Calu3 (cell line): Measurements from ENCODE around the gene SNAP91. TPM values are rescaled to one million over a fixed set of nuclear protein-coding genes. Genes with fewer than 3 reads are reported as not detected.
"Not testable (repeated sequence)": the region's sequence is repeated elsewhere in the genome, so short reads cannot be mapped to it uniquely, and the experiment has no call there.

ENCODE experiments used
- Bru-seq: library from RNA; stranded (reverse); fragments of 400-500 nt; gene quantifications from one replicate; lab custom pipeline; 2021; lab: Mats Ljungman, UMichigan
- BruChase-seq, 2 experiments: library from RNA; stranded (reverse); fragments of 400-500 nt; gene quantifications; one replicate each; lab custom pipeline; 2021; lab: Mats Ljungman, UMichigan
- BruUV-seq: library from RNA; stranded (reverse); fragments of 400-500 nt; replicated peaks from 2 replicates; lab custom pipeline; 2021; lab: Mats Ljungman, UMichigan
- CTCF ChIA-PET: fragments of 300-600 bp; sonication (Branson Sonifier 250); formaldehyde crosslinking; loops from one replicate; lab custom pipeline; 2022; ENCODE audit warnings: antibody characterized with exemption; lab: Charles Lee
- DNase-seq: peaks from one replicate; pipeline ENCODE4 v3.0.0; 2022
- H3K27ac Mint-ChIP-seq: one replicate; pipeline ENCODE4 v1.8.0; 2022; ENCODE audit warnings: mixed read lengths; ENCODE audit not compliant: unreplicated experiment
- H3K27me3 Mint-ChIP-seq: one replicate; pipeline ENCODE4 v1.8.0; 2022; ENCODE audit warnings: mixed read lengths; ENCODE audit not compliant: unreplicated experiment
- H3K36me3 Mint-ChIP-seq: one replicate; pipeline ENCODE4 v1.8.0; 2022; ENCODE audit warnings: mild to moderate bottlenecking, moderate library complexity, mixed read lengths; ENCODE audit not compliant: insufficient read depth, unreplicated experiment
- H3K4me1 Mint-ChIP-seq: one replicate; pipeline ENCODE4 v1.8.0; 2022; ENCODE audit warnings: mild to moderate bottlenecking, low read depth, mixed read lengths; ENCODE audit not compliant: unreplicated experiment
- H3K4me3 Mint-ChIP-seq: one replicate; pipeline ENCODE4 v1.8.0; 2022; ENCODE audit warnings: mild to moderate bottlenecking, low read depth, moderate library complexity, mixed read lengths; ENCODE audit not compliant: unreplicated experiment
- H3K9me3 Mint-ChIP-seq: one replicate; pipeline ENCODE4 v1.8.0; 2022; ENCODE audit warnings: low read depth, mixed read lengths; ENCODE audit not compliant: unreplicated experiment
- intact Hi-C: fragments of 100-400 bp; cut with micrococcal nuclease; formaldehyde crosslinking; loops from one replicate; pipeline ENCODE4 v1.10.0; 2022; ENCODE audit not compliant: unreplicated experiment
- long read RNA-seq: library from polyadenylated mRNA; stranded (forward); transcript quantifications from one replicate; pipeline ENCODE4 v2.0.0, GENCODE V29; 2022
- total RNA-seq: library from RNA; stranded (reverse); gene quantifications from 2 replicates; pipeline ENCODE4 v1.2.3, GENCODE V29; 2022
- TF ChIP-seq, protein P1 (sequence below): fragments of 200-600 bp; IDR thresholded peaks from one replicate; pipeline ENCODE4 v1.8.0; 2022; ENCODE audit warnings: antibody characterized with exemption; ENCODE audit not compliant: unreplicated experiment

The SNAP91 gene, protein sequence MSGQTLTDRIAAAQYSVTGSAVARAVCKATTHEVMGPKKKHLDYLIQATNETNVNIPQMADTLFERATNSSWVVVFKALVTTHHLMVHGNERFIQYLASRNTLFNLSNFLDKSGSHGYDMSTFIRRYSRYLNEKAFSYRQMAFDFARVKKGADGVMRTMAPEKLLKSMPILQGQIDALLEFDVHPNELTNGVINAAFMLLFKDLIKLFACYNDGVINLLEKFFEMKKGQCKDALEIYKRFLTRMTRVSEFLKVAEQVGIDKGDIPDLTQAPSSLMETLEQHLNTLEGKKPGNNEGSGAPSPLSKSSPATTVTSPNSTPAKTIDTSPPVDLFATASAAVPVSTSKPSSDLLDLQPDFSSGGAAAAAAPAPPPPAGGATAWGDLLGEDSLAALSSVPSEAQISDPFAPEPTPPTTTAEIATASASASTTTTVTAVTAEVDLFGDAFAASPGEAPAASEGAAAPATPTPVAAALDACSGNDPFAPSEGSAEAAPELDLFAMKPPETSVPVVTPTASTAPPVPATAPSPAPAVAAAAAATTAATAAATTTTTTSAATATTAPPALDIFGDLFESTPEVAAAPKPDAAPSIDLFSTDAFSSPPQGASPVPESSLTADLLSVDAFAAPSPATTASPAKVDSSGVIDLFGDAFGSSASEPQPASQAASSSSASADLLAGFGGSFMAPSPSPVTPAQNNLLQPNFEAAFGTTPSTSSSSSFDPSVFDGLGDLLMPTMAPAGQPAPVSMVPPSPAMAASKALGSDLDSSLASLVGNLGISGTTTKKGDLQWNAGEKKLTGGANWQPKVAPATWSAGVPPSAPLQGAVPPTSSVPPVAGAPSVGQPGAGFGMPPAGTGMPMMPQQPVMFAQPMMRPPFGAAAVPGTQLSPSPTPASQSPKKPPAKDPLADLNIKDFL
- total RNA-seq (not detected in 2 replicates), Bru-seq, nascent RNA (percentile 0 among the genes with signal in this experiment), BruChase-seq, experiment 1, labeled RNA remaining after a 6-hour chase (not detected), BruChase-seq, experiment 2, labeled RNA remaining after a 2-hour chase (percentile 0 among the genes with signal in this experiment)
- long read RNA-seq: 0 reads

DNA sequence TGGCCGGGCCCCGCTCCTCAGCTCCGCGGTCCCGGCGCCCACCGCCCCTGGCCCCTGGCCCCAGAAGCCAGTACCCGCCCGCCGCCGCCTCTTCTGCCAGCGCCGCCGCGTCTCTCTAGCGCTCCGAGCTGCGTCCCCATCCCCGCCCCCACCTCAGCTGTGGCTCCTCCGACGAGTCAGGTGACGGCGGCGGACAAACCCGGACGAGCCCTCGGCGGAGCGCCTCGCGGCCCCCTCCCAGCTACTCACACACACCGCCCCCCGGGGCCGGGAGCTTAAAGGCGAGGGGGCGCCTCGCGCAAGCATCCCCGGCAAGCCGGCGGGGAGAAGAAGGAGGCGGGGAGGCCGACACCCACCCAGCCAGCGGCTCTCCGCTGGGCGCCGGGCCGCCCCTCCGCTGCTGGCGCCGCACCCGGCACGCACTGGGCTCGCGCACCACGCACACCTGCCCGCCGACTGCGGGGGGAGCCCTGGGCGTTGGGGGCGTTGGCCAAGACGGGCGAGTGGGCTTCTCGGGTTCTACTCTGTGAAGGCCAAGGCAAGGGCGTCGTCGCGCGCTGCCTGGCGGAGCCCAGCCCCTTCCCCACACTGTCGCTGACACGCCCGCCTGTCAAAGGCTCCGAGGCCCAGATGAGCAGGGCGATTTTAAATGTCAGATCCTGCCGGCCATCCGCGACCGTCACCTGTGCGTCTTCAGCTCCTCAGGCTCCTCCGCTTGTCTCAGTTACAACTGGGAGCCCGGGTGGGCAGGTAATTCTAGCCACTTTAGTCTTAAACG is at the start of gene SNAP91:
Gene SNAP91 (minus strand): TSS at position 132 of the 778 bp plus-strand sequence. CDS start 1,174 bp downstream, outside the sequence.
- BruUV-seq: no TSS peak
- TF ChIP-seq, protein P1, sequence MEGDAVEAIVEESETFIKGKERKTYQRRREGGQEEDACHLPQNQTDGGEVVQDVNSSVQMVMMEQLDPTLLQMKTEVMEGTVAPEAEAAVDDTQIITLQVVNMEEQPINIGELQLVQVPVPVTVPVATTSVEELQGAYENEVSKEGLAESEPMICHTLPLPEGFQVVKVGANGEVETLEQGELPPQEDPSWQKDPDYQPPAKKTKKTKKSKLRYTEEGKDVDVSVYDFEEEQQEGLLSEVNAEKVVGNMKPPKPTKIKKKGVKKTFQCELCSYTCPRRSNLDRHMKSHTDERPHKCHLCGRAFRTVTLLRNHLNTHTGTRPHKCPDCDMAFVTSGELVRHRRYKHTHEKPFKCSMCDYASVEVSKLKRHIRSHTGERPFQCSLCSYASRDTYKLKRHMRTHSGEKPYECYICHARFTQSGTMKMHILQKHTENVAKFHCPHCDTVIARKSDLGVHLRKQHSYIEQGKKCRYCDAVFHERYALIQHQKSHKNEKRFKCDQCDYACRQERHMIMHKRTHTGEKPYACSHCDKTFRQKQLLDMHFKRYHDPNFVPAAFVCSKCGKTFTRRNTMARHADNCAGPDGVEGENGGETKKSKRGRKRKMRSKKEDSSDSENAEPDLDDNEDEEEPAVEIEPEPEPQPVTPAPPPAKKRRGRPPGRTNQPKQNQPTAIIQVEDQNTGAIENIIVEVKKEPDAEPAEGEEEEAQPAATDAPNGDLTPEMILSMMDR: no peak
- H3K4me1 Mint-ChIP-seq: no peaks in the 10 kb centered on the region
- H3K9me3 Mint-ChIP-seq: peaks cover 3% of the 10 kb centered on the region
- DNase-seq: no peak
- CTCF ChIA-PET: no interaction called here
- no peaks in the 10 kb centered on the region for H3K36me3 Mint-ChIP-seq
- H3K27me3 Mint-ChIP-seq: no peaks in the 10 kb centered on the region
- intact Hi-C loops: no loop called here
- H3K4me3 Mint-ChIP-seq: no peak within 1 kb of the TSS
- H3K27ac Mint-ChIP-seq: no peak within 1 kb of the TSS

DNA sequence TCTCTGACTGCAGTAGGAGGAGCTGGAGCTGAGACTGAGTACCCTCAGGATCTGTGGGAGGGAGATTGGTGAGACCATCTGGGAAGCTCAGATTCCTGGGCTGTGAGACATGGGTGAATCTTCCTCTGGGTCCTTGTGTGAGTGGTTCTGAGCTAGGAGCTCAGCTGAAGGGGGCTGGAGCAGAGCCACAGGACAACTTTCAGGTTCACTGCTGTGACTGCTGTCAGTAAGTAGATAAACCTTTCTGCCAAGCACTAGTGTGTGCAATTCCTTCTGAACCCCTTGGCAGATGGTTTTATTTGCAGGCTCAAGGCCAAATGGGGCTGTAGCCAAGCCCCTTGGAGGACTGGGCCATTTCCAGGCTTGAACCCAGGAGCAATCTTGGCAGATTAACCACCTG is 49.6 kb upstream of the SNAP91 start:
- H3K27me3 Mint-ChIP-seq: no peaks in the 10 kb centered on the region
- H3K9me3 Mint-ChIP-seq: peaks cover 11% of the 10 kb centered on the region
- H3K36me3 Mint-ChIP-seq: no peaks in the 10 kb centered on the region
- no peak overlapping the region for H3K4me3 Mint-ChIP-seq
- intact Hi-C loops: no loop called here
- TF ChIP-seq, protein P1: no peak
- H3K27ac Mint-ChIP-seq: no peak overlapping the region
- CTCF ChIA-PET: no interaction called here
- BruUV-seq: no TSS peak
- DNase-seq: no peak
- H3K4me1 Mint-ChIP-seq: no peaks in the 10 kb centered on the region

GRCh38 chr6:83757021-83757420 is 48.1 kb upstream of the SNAP91 start:
- no peak overlapping the region for H3K4me3 Mint-ChIP-seq
- intact Hi-C loops: no loop called here
- peaks cover 13% of the 10 kb centered on the region for H3K9me3 Mint-ChIP-seq
- DNase-seq: no peak
- no TSS peak for BruUV-seq
- TF ChIP-seq, protein P1: no peak
- H3K4me1 Mint-ChIP-seq: no peaks in the 10 kb centered on the region
- H3K36me3 Mint-ChIP-seq: no peaks in the 10 kb centered on the region
- H3K27me3 Mint-ChIP-seq: no peaks in the 10 kb centered on the region
- CTCF ChIA-PET: no interaction called here
- no peak overlapping the region for H3K27ac Mint-ChIP-seq

DNA sequence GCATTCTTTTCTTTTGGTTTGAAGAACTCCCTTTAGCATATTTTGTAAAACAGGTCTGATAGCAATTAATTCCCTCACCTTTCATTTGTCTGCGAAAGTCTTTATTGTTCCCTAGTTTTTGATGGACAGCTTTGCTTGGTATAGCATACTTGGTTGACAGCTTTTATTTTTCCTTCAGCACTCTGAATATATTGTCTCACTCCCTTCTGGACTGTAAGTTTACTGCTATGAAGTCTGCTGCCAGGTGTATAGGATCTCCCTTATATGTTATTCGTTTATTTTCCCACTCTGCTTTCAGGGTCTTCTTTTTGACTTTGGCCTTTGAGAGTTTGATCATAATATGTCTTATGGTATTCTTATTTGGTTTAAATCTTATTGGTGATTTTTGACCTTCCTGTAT is 47.7 kb upstream of the SNAP91 start:
- no peak overlapping the region for H3K27ac Mint-ChIP-seq
- no peaks in the 10 kb centered on the region for H3K36me3 Mint-ChIP-seq
- no peak for DNase-seq
- H3K9me3 Mint-ChIP-seq: peaks cover 13% of the 10 kb centered on the region
- CTCF ChIA-PET: no interaction called here
- intact Hi-C loops: no loop called here
- H3K4me1 Mint-ChIP-seq: no peaks in the 10 kb centered on the region
- H3K27me3 Mint-ChIP-seq: no peaks in the 10 kb centered on the region
- TF ChIP-seq, protein P1: no peak
- H3K4me3 Mint-ChIP-seq: no peak overlapping the region
- no TSS peak for BruUV-seq

DNA sequence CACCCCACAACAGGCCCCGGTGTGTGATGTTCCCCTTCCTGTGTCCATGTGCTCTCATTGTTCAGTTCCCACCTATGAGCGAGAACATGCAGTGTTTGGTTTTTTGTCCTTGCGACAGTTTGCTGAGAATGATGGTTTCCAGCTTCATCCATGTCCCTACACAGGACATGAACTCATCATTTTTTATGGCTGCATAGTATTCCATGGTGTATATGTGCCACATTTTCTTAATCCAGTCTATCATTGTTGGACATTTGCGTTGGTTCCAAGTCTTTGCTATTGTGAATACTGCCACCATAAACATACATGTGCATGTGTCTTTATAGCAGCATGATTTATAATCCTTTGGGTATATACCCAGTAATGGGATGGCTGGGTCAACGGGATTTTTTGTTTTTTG is 43.5 kb upstream of the SNAP91 start:
- H3K4me3 Mint-ChIP-seq, H3K36me3 Mint-ChIP-seq, H3K27me3 Mint-ChIP-seq, BruUV-seq, H3K4me1 Mint-ChIP-seq, intact Hi-C loops, CTCF ChIA-PET, DNase-seq, H3K27ac Mint-ChIP-seq: not testable (repeated sequence)
- peaks cover 11% of the 10 kb centered on the region for H3K9me3 Mint-ChIP-seq
